ENCODE results near the gene FKBP2.

GRCh38 chr11:64265176-64266160, 24.6 kb downstream of the FKBP2 start:
- TF ChIP-seq EZH2 (IDR thresholded peaks at IDR 0.05) (no peak), POLR2AphosphoS5 (IDR thresholded peaks at IDR 0.05; ENCODE audit: borderline replicate concordance, low read depth, low read length) (no peak), FOXP2 (optimal IDR thresholded peaks at IDR 0.05; ENCODE audit: control extremely low read depth, extremely low read length, insufficient read depth) (no peak)

Data from SK-N-MC (cell line).